ENCODE measurements around the gene RAB40C.

- no peak for TF ChIP-seq CTCF (IDR thresholded peaks at IDR 0.05)
- no peak for TF ChIP-seq EP300 (IDR thresholded peaks at IDR 0.05)
- no peak for TF ChIP-seq POLR2AphosphoS5 (IDR thresholded peaks at IDR 0.05)
Measured at GRCh38 chr16:646679-647172, 56.9 kb downstream of the RAB40C start.
